Measurements from ENCODE around the gene MYEOV. TPM values are rescaled to one million over a fixed set of nuclear protein-coding genes. Genes with fewer than 3 reads are reported as not detected.

Gene MYEOV
- total and polyA plus RNA-seq, 2 experiments from 2014 or later = 0.14 TPM; not detected in 1

- no peaks in the 10 kb centered on the region for H3K36me3 ChIP-seq (ENCODE audit: insufficient read depth)
- H4K20me1 ChIP-seq (replicated peaks; ENCODE audit: insufficient read depth) = no peaks in the 10 kb centered on the region
- H3K79me2 ChIP-seq (replicated peaks; ENCODE audit: insufficient read depth) = no peaks in the 10 kb centered on the region
- DNase-seq (ENCODE audit: low spot score) (no peak), ATAC-seq (no peak)
- Mint-ChIP-seq H3K4me3 (no peak overlapping the region), H3K36me3 (ENCODE audit: low read depth) (no peaks in the 10 kb centered on the region), H3K9me3 (no peaks in the 10 kb centered on the region), H3K27me3 (ENCODE audit: insufficient read depth, low read depth, poor library complexity) (peaks cover 8% of the 10 kb centered on the region), H3K27ac (no peak overlapping the region), H3K4me1 (no peaks in the 10 kb centered on the region; the same call in 2 of the 3 replicates)
- no peak overlapping the region for H3K27ac ChIP-seq (ENCODE audit: low read depth)
- no peak for TF ChIP-seq REST (IDR thresholded peaks at IDR 0.05; ENCODE audit: unreplicated experiment)
- no peak for TF ChIP-seq CTCF (conservative IDR thresholded peaks at IDR 0.05; ENCODE audit: low read depth in 2 of 2)
- no peak for TF ChIP-seq STAT1 (IDR thresholded peaks at IDR 0.05; ENCODE audit: unreplicated experiment)
- TF ChIP-seq EZH2 (IDR thresholded peaks at IDR 0.05; ENCODE audit: low read depth, unreplicated experiment) = no peak
- no peak for TF ChIP-seq JUNB (IDR thresholded peaks at IDR 0.05; ENCODE audit: unreplicated experiment)
- TF ChIP-seq ETS1 (IDR thresholded peaks at IDR 0.05) = no peak
- no peak for TF ChIP-seq ZNF331 (CRISPR knock-in tag; IDR thresholded peaks at IDR 0.05; ENCODE audit: low read depth)
- no peak for TF ChIP-seq ZNF114 (CRISPR knock-in tag; IDR thresholded peaks at IDR 0.05)
- no peak for TF ChIP-seq NANOG (IDR thresholded peaks at IDR 0.05; ENCODE audit: borderline replicate concordance)
- no peak for TF ChIP-seq ZNF462 (CRISPR knock-in tag; IDR thresholded peaks at IDR 0.05)
- TF ChIP-seq CREB1 (CRISPR knock-in tag; IDR thresholded peaks at IDR 0.05; ENCODE audit: low read depth) = no peak
- TF ChIP-seq POLR2AphosphoS5 (IDR thresholded peaks at IDR 0.05; ENCODE audit: low read depth) = no peak
- no peak for TF ChIP-seq EZH2phosphoT487 (IDR thresholded peaks at IDR 0.05; ENCODE audit: unreplicated experiment)
- H3K9me2 ChIP-seq (ENCODE audit: insufficient read depth) = no peaks in the 10 kb centered on the region
- H3K27me3 ChIP-seq (ENCODE audit: insufficient read depth) = no peaks in the 10 kb centered on the region
- no peak overlapping the region for H3K4me2 ChIP-seq
- H3K4me3 ChIP-seq = no peak overlapping the region
- no peaks in the 10 kb centered on the region for H3F3A ChIP-seq (replicated peaks; ENCODE audit: low read depth)
- H2AFZ ChIP-seq = no peak overlapping the region
- no peaks in the 10 kb centered on the region for H3K4me1 ChIP-seq (ENCODE audit: insufficient read depth)
Measured at GRCh38 chr11:69307871-69308431, 14.0 kb downstream of the MYEOV start.
